GM18499 (cell line): ENCODE measurements around the gene RRP7A.
"Not testable (repeated sequence)": the region's sequence is repeated elsewhere in the genome, so short reads cannot be mapped to it uniquely, and the experiment has no call there.

Source experiments
- ATAC-seq: cut with Tn5 transposase; IDR thresholded peaks from one replicate; pipeline ENCODE4 v1.9.1; 2021; ENCODE audit warnings: moderate number of reproducible peaks; ENCODE audit not compliant: insufficient read depth, unreplicated experiment

The RRP7A gene

DNA sequence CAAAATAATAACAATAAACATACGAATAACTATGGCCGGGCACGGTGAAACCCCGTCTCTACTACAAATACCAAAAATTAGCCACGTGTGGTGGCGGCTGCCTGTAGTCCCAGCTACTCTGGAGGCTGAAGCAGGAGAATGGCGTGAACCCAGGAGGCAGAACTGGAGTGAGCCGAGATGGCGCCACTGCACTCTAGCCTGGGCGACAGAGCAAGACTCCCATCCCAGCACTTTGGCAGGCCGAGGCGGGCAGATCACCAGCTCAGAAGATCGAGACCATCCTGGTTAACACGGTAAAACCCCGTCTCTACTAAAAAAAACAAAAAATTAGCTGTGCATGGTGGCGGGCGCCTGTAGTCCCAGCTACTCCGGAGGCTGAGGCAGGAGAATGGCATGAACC, 17.0 kb upstream of the RRP7A start:
- not testable (repeated sequence) for ATAC-seq

DNA sequence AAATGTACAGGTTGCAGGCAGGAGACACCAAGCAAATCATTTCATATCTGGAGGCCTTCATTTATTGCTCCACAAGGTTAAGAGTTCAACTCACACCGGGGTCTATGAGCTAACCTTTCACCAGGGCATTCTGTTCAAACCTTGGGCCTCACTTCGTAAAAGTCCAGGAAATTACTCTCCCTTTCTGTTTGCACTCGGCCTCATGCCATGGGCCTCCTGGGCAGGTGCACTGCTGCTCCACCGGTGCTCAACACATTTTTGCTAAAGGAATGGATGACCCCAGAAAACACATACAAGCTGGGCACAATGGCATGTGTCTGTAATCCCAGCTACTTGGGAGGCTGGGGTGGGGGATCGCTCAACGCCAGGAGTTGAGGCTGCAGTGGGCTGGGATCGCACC, 16.6 kb upstream of the RRP7A start:
- ATAC-seq = no peak

DNA sequence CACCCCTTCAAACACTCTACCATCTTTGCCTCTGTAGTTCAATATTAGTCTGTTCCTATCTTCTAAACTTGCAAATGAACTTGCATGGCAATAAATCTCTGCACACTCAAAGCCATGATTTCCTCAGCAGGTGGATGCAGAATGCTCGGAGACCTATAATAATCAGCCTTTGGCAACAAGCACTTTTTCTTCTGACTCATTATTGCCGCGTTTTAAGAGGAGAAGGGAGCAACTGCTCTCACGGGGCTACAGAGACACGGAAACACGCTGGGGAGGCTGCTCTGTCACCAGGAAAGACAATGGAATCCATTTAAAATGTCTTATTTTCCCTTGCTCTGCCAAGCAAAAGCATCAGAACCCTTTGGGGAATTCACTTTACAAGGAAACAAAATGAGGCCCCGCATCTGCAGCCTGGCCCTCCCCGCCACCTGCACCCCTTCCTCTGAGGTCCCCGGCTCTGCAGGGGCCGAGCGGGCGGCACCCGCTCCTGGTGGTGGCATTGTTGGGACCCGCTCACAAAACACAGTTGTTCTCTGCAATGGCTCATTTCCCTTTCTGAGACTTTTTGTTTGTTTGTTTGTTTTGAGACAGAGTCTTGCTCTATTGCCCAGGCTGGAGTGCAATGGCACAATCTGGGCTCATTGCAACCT, 15.6 kb upstream of the RRP7A start:
- not testable (repeated sequence) for ATAC-seq

DNA sequence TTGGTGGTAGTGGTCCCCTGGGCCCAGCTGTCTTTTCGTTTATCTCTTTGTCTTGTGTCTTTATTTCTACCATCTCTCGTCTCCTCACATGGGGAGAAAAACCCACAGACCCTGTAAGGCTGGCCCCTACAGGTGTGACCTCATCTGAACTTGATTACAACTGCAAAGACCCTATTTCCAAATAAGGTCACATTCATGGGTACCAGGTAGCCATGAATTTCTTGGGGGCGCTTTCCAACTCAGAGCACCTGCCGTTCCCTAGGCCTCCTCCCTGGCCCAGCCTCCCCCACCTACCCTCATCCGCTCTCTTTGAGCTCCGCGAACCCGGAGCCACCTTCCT, 14.0 kb upstream of the RRP7A start:
- no peak for ATAC-seq

DNA sequence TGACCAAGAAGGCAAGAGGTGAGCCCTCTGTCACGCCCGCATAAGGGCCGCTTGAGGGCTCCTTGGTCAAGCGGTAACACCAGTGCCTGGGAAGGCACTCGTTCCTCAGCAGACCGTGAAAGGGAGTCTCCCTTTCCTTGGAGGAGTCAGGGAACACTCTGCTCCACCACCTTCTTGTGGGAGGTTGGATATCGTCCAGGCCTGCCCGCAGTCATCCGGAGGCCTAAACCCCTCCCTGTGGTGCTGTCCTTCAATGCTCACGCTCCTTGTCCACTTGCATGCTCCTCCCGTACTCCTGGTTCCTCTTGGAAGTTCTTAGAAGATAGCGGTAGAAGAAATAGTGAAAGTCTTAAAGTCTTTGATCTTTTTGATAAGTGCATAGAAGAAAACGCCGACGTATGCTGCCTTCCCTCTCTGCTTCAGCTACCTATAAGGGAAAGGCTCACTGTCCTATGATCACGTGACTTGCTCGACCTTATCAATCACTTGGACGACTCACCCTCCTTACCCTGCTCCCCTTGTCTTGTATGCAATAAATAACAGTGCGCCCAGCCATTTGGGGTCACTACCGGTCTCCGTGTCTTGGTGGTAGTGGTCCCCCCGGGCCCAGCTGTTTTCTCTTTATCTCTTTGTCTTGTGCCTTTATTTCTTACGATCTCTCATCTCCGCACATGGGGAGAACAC, 11.9 kb upstream of the RRP7A start:
- ATAC-seq = not testable (repeated sequence)

DNA sequence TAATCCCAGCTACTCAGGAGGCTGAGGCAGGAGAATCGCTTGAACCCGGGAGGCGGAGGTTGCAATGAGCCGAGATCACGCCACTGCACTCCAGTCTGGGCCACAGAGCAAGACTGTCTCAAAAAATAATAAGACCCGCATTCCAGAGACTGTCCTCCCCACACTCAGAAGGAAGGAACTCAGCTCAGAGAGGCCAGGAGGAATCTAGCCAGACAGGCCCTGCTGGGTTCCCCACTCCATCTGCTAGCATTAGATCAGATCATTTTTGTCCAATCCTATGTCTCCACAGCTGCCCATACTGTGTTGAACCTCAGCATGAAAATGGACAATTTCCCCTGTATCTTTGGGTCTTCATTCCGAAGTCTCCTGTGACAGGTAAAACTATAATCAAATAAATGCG, 9.8 kb upstream of the RRP7A start:
- not testable (repeated sequence) for ATAC-seq

DNA sequence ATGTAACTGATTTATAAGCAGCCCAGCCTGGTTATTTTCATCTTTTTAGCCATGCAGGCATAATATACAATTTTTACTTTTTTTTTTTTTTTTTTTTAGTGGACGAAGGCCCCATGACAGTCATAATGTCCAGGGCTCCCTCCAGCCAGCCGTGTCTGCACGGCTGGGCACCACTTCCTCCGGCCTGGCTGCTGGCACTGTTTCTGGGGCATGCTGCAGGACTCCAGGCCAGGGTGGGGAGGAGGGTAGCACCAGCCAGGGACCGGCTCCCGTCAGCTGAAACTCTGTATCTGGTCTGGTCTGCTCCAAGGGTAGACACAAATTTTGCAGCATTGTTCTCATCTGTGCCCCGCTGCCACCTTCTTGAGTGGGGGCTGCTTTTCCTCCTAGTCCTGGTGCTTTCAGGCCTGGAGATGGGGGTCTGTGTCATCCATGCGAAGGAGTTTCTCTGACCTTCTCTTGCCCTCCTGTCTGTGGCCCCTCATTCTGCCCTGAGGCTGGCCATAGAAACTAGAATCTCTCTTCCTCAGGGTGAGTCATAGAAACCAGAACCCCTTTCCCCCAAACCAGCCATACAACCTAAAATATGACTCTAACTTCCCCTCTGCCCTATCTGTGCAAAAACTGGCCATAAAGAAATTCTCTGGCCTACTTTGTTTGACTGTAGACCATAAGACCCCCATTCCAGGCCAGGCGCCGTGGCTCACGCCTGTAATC, 9.2 kb upstream of the RRP7A start:
- ATAC-seq = no peak

DNA sequence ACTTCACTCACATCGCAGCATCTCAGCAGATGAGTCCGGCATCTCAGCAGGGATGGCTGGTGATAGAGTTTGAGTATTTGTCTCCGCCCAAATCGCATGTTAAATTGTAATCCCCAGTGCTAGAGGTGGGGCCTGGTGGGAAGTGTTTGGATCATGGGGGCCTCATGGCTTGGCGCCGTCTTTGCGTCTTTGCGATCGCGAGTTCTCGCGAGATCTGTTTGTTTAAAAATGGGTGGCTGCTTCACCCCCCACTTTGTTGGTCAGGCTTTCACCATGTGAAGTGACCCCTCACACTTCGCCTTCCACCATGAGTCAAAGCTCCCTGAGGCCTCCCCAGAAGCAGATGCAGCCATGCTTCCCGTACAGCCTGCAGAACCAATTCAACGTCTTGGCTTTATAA, 3.0 kb upstream of the RRP7A start:
- ATAC-seq = no peak

DNA sequence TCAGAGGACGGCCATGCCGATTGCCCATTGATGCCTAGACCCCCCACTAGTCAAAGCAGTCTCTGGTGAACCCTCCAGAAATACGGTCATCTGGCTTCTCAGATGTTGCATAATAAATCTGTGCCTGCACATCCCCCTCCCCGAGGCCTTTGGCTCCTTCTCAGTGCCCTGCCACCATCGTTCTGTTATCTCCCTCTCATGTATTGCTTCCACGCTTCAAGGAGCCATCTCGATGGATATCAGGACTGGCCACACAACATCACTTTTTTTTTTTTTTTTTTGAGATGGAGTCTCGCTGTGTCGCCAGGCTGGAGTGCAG, 1.6 kb upstream of the RRP7A start:
- ATAC-seq = no peak

DNA sequence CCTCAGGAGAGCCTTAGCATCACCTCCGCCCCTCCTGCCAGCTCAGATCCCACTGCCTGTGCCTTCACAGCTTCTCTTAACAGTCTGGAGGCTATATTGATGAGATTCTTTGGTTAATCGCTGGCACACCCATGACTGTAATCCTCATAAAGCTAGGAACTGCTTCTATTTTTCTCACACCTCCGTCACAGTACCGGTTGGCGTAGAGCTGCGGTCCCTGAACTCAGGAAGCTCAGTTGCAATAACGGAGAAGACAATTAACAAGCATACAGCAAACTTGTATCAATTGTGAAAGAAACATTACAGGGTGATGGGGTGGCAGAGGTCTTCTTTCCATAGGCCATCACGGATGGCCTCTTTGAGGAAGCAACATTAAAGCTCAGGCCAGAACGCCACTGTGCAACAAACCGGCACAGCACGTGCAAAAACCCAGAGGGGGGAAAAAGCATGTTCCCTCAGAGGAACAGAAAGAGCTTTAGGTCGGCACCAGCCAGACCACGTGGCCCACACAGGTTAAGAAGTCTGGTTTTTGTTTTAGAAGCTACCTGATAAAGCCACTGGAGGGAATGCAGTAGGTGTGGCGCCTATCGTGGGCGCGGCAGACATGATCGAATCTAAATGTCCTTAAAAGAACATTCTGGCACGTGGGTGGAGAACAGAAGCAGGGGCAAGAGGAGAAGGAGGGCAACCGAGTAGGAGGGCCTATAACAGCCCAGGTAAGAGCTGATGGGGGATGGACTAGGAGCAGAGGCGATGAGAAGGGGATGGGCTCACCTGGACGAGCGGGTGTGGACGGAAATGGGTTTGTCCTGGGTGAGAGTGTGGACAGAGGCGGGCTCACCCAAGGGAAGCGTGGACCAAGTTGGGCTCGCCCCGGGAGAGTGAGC, 715 bp downstream of the RRP7A start:
- not testable (repeated sequence) for ATAC-seq

DNA sequence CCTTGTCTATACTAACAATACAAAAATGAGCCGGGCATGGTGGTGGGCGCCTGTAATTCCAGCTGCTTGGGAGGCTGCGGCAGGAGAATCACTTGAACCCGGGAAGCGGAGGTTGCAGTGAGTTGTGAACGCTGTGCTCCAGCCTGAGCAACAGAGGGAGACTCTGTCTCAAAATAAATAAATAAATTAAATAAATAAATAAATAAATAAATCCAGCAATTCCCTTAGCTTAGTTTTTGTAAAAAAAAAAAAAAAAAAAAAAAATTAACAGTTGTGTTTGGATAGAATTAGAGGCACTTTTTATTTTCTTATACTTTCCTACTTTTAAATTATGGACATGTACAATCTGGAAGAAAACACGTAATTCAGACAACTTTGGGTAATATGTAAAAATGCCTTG, 2.5 kb downstream of the RRP7A start:
- ATAC-seq = not testable (repeated sequence)

DNA sequence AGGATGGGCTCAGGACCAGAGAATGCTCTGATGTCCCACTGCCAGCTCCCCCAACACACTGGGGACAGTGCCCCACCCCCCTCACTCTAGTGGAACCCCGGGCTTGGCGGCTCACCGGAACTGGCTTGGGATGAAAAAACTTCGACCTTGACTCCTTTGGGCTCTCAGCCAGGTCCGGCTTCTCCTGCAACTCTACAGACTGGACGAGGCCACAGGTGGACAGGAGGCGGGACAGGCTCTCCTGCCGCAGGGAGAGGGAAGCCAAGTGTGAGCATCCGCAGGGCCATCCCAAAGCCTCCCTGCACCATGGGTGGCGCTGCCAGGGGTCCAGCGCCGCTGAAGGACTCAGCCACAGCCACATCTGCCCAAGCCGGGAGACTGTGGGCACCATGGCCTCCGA, 3.7 kb downstream of the RRP7A start:
- ATAC-seq = no peak

DNA sequence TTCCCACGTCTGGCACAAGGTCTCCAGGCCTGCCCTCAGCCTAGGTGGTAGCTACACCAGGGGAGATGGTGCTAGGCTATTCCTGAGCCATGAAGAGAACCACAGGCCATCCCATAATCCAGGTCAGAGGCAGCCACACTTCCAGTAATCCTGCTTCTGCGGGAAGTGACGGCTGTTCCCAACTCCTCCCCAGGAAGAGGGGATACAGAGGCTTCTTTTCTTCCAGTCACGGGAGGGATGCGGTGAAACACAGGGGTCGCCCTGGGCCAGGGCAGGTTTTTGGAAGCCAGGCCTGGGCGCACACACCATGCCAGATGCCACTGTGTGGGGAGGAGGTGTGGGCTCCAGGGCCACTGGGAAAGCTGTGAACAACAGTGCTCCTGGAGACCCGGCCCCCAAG, 4.3 kb downstream of the RRP7A start:
- not testable (repeated sequence) for ATAC-seq

DNA sequence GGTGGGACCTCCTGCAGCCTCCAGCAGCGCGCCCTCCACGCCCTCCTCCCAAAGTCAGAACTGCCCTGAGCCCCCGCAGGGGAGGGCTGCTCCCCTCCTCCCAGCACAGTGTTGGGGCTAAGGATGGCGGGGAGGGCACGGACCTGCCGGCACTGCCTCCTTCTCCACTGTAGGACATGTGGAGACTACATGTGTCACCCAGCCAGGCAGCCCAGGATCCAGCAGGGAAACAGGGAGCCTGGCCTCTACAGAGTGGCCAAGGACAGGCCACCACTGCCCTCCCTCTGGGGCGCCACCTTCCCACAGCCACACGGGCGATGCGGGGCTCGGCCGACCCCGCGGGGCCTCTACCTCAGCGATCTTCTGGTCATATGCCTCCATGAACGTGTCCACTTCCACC, 5.3 kb downstream of the RRP7A start:
- ATAC-seq = not testable (repeated sequence)

DNA sequence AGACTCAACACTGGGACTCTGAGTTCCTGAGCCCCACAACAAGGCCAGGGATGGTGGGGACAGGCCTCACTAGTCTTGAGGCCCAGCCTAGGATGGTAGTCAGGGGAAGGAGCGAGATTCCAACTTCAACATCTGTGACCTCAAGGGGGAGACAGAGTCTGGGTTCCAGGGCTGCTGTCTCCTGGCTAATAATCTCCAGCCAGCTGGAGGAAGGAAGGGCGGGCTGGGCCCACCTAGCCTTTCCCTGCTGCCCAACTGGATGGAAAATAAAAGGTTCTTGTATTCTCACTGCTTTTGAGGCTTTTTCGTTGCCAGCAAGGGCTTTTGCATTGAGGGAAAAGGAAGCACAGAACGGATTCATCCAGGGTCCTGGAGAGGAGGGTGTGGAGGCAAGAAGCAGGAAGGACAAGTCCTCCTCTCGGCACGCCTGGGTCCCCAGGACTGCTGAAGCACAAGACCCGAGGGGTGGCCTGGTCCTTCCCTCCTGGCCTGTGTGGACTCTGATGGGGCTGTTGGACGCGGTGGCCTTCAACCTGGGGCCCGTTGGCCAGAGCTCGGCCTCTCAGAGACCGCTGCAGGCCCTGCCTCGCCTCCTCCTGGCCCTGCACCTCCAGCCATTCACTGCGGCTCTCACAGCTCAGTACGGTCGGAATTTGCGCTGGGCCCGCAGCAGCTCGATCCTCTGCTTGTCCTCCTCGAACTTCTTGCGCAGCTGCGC, 7.2 kb downstream of the RRP7A start:
- ATAC-seq = not testable (repeated sequence)

DNA sequence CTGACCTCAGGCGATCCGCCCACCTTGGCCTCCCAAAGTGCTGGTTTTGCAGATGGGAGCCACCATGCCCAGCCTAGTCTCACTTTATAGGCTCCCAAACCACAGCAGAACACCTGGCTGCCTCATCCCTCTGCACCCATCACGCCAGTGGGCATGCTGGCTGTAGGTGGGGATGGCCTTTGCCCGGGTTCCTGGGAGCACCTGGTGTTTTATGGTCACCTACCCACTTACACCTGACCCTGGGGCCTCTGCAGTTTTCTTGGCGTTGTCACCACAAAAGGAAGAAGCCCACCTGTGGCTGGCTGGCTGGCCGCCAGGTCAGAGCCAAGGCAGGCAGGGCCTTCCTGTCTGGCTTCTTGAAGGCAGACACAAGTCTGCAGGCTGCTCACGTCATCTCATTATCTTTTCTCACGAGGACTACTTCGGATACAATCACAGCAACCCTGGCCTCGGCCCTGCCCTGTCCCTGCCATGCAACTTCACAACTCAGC, 8.2 kb downstream of the RRP7A start:
- no peak for ATAC-seq

DNA sequence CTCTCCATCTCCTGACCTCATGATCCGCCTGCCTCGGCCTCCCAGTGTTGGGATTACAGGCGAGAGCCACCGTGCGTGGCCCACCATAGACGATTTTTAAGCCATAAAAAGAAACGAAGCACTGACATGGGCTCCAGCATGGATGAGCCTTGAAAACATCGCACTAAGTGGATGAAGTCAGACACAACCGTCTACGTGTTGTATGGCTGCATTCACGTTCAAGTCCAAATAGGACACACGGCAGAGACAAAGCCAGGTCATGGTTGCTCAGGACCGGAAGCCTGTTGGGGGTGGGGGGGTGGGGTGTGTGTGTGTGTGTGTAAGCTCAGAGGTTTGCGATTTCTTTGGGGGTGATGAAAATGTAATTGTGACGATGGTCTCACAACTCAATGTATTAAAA, 10.0 kb downstream of the RRP7A start:
- ATAC-seq = no peak

DNA sequence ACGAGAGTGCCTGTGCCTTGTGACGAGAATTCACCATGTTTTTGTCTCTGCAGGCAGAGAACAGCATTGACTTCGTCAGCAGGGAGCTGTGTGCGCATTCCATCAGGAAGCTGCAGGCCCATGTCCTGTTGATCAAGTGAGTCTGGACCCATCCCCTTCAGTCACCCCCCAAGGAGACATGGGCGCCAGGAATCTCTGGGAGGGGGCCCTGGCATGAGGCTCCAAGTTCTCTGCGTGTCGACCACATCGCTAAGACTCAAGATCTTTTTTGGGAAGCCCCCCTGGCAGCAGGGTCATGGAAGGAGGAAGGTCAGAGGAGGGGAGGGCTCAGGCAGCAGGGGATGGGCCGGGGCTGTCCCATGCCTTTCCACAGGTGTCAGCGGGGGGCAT, 10.6 kb downstream of the RRP7A start:
- ATAC-seq = not testable (repeated sequence)

DNA sequence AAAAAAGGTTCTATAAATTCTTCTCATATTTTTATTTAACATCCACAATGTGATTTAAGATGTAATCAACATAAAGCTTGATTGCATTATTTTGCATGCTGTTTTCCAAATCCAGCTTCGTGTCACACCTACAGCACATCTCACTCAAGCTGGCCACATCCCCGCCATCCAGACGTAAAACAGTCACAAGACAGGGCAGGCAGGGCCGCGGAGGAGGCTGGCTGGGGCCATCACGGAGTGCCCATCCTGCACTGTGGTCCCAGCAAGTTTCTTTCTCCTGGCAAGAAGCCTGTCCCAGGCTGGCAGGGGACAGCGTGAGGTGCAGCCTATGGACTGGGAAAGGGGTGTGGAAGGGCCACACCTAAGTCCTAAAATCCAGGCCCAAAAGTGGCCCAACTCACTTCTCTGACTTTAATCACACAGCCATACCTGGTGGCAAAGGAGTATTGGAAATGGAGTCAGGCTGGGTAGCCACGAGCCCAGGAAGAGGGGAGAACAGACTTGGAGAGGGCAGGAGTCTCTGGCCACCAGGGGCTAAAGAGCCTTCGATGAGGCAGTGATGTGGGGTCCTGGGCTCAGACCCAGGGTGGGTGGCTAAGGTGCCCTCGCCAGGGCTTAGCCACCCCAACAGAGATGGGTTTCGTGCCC, 11.1 kb downstream of the RRP7A start:
- ATAC-seq = not testable (repeated sequence)

DNA sequence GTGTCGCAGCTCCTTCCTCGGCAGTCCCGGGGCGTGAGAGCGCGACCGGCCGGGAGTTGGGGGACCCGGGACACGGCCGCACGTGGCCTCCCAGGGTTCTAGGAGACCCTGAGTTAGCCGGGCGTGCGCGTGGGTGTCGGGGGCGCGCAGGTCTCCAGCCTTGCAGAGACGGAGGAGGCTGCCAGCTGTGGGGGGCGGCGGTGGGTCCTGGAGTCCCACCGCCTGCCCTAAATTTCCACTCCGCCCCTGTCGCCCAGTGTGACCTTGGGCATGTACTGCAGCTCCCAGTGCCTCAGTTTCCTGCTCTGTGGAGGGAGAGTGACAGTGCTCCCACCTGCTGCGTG, 18.8 kb downstream of the RRP7A start:
- no peak for ATAC-seq
